Stimulated activated CD4-positive, alpha-beta T cell treated with anti-CD3 and anti-CD28 coated beads, Interleukin-4, amount 100 ng/mL, for 24 hours (primary cell): Measurements from ENCODE around the gene GTPBP6.
"Not testable (repeated sequence)": the region's sequence is repeated elsewhere in the genome, so short reads cannot be mapped to it uniquely, and the experiment has no call there.

Source experiments
- DNase-seq: peaks from one replicate; pipeline ENCODE4 v3.0.0-alpha.2; 2020

GTPBP6 gene

DNA sequence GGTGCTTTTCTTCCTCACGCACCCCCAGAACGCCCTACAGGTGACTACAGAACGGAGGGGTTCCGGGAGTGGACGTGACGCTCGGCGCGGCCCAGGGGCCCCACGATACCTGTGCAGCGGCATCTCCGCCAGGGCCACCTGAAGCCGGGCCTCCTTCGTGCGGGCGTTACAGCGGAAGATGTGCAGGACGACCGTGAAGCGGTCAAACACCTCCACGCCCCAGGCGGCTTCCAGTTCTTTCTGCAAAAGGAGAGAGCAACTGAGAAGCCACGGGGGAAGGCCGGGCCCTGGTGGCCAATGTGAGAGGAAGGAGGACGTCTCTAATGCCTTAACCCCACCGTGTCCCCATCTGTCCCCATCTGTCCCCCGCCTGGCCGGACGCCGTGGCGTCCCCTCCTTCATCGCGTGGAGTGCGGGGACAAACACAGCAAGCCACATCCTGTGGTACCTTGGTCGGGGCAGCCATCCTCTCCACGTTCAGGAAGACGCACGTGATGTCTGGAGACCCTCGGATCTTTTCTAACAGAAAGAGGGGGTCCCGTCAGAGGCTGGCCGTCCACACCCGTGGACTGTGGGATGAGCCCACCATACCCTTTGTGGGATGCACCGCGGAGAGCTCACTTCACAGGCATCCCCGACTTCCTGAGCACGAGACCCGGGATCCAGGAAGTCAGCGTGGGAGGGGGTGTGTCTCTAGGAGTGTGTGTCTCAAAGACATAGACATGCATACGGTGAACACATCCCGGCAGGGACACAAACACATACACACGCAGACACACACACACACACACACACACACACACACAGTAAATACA is 3.6 kb downstream of the GTPBP6 start:
- no peak for DNase-seq

DNA sequence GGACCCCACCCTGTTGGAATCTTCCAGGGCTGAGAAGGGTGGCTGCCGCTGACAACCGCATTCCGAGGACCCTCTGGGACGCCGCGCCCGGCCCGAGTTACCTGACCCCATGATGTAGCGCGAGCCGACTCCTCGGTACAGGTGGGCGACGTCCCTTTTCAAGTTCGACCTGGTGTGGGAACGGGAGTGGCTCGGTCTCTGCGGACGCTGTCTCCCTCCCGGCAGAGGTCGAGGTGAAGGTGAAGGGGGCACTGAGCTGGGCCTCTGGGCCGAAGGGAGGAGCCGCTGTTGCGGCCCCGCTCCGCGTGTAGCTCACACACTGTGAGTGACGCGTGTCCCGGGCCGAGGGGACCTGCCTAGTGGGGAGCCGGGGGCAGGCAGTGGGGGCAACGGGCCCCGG is 4.5 kb downstream of the GTPBP6 start:
- no peak for DNase-seq

DNA sequence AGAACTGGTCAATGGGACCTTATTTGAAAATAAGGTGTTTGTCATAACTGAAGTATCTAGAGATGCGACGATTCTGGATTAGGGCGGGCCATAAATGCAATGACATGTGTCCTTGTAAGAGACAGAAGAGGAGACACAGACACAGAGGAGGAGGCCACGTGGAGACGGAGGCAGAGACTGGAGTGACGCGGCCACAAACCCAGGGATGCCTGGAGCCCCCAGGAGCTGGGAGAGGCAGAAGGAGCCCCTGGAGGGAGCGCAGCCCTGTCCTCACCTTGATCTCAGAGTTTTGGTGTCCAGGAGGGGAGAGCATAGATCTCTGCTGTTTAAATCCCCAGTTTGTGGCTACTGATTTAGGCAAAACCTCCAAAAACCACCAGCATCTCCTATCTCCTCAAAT is 5.0 kb downstream of the GTPBP6 start:
- DNase-seq = no peak

DNA sequence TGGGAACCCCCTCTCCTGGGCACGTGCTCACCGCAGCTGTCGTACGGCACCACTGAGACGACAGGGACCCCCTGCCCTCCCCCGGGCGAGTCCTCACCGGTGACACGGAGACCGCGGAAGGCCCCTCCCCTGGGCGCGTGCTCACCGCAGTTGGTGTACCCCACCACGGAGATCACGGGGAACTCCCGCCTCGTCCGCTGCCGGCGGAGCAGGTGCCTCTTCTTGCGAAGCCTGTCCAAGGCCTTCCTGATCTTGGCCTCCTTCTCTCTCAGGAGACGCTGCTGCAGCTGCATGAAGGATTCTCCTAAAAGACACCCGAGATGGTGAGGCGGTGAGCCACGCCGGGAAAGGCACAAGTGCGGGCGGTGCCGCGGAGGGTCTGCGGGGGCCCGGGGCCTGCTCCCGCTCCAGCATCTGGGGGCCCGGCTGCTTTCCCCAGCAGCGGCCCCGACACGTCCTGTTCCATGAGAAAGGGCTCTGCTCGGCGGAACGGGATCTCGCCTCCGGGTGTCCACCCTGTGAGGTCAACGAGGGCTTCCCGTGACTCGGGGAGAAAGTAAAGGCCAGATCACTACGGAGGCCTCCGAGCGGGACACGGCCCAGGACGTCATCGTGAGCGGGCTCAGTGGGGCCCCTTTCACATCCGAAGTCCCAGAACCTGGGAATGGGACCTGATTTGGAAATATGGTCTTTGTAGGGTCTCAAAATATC is 5.8 kb downstream of the GTPBP6 start:
- no peak for DNase-seq

DNA sequence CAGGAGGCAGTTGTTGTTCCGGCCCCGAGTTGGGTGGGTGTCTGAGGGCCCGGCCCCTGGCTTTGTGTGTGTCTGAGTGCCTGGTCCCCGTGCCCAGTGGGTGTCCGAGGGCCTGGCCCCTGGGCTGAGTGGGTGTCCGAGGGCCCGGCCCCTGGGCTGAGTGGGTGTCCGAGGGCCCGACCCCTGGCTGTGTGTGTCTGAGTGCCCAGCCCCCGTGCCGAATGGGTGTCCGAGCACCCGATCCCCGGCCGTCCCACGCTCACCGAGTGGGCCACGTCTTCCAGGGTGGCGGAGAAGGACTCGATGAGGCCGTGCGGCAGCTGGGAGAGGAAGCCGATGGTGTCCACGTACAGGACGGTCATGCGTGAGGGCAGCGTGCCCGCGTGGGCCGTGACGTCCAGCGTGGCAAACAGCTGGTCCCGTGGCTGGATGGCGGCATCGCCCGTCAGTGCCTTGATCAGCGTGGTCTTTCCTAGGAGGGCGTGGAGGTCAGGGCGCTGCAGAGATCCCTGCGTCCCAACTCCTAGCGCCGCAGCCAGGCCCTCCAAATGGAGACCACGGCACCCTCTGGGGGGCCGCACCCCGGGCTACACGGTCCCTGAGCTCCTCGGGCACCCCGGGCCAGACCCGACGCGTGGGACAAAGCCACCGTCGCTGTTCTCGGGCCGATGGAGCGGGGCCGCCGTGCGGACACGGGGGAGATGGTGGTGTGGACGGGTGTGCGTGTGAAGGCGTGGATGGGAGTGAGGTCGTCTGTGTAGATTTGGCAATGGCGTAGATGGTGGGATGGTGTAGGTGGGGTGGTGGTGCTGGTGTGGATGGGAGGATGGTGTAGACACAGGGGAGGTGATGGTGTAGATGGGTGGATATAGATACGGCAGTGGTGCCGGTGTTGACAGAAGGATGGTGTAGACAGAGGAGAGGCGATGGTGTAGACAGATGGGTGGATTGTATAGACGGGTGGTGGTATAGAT is 7.2 kb downstream of the GTPBP6 start:
- no peak for DNase-seq

DNA sequence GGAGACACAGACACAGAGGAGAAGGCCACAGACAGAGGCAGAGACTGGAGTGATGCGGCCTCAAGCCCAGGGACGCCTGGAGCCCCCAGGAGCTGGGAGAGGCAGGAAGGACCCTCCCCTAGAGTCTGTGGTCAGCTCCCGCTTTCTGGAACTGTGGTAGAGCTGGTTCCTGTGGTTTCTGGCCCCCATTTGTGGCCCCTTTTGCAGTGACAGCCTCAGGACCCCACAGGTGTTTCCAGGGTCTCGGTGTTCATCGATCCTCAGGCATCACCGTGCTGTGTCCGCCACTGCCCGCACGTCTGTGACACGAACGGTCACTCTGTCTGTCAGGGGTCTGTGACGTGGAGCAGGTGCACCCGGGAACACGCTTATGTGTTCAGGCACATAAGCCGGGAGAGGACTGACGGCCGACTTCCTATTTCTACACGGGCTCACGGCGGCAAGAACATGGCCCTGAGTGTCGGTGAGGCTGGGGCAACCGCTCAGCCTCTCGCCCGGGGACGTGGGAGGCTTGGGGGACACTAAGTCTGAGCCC is 7.9 kb downstream of the GTPBP6 start:
- DNase-seq = no peak

DNA sequence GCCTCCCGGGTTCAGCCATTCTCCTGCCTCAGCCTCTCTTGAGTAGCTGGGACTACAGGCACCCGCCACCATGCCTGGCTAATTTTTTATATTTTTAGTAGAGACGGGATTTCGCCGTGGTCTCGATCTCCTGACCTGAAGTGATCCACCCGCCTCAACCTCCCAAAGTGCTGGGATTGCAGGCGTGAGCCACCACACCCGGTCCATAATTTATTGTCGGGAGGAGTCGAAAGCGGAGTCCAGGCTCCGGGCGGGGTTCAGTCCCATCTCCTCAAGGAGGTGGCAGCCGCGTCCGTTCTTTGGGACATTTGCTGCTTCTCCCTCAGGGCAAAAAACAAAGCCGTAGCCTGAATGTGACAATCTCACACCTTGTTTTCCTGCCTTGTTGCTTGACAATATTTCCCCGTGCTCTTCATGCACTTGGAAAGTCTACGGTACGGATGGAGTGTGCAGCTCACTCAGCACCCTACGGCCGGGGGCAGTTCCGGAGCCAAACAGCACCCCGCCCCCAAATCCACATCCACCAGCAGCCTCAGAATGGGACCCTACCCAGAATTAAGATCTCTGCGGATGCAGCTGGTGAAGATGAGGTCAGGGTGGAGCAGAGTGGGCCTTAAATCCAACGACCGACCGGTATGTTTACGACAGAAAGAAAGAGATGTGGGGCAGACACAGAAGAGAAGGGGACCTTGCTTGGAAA is 9.6 kb downstream of the GTPBP6 start:
- DNase-seq = no peak

DNA sequence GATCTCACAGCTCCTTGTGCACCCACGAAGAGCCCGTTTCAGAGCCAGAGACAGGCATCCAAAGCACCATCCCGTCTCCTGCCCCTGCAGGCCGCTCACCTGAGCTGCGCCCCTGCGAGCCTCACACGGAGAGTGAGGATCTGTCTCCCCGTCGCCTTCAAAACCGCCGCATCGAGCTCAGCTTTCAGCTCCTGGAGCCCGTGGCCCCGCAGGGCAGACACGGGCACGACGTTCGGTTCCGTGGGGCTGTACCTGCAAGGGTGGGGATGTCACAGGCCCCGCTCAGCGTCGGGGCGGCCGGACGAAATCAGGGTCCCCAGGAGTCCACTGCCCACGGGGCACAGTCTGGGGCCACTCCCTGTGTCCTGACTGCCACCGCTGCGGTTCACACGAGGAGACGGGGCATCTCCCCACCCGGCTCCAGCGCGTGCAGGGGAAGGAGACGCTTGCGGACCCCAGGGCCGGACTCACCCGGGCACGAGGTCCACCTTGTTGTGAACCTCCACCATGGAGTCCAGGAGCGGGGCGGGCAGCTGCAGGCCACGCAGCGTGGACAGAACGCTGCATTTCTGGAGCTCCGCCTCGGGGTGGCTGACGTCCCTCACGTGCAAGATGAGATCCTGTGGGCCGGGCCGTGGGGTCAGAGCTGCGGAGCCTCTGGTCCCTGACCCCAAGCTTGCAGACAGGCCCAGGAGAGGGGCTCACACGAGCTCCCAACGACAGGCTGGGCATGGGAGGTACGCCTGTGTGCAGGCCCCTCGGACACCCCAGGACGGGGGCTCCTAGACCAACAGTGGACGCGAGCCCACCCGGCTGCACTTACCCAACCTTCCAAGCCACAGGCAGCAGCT is 11.1 kb downstream of the GTPBP6 start:
- no peak for DNase-seq

DNA sequence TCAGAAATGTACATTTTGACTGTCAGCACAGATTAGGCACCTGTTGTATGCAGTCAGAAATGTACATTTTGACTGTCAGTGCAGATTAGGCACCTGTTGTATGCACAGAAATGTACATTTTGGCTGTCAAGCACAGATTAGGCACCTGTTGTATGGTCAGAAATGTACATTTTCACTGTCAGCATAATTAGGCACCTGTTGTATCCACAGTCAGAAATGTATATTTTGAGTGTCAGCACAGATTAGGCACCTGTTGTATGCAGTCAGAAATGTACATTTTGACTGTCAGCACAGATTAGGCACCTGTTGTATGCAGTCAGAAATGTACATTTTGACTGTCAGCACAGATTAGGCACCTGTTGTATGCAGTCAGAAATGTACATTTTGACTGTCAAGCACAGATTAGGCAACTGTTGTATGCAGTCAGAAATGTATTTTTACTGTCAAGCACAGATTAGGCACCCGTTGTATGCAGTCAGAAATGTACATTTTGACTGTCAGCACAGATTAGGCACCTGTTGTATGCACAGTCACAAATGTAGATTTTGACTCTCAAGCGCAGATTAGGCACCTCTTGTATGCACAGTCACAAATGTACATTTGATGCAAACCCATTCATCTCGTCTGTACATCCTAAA is 11.9 kb downstream of the GTPBP6 start:
- DNase-seq = not testable (repeated sequence)

DNA sequence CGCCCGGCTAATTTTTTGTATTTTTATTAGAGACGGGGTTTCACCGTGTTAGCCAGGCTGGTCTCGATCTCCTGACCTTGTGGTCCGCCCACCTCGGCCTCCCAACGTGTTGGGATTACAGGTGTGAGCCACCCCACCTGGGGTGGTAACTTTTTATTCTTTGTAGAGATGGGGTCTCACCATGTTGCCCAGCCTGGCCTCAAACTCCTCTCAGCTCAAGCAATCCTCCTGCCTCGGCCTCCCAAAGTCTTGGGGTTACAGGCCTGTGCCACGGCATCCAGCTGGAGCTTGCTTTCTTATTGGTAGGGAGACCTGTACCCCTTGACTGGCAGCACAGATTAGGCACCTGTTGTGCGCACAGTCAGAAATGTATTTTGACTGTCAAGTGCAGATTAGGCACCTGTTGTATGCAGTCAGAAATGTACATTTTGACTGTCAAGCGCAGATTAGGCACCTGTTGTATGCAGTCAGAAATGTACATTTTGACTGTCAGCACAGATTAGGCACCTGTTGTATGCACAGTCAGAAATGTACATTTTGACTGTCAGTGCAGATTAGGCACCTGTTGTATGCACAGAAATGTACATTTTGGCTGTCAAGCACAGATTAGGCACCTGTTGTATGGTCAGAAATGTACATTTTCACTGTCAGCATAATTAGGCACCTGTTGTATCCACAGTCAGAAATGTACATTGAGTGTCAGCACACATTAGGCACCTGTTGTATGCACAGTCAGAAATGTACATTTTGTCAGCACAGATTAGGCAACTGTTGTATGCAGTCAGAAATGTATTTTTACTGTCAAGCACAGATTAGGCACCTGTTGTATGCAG is 12.6 kb downstream of the GTPBP6 start:
- DNase-seq = not testable (repeated sequence)

DNA sequence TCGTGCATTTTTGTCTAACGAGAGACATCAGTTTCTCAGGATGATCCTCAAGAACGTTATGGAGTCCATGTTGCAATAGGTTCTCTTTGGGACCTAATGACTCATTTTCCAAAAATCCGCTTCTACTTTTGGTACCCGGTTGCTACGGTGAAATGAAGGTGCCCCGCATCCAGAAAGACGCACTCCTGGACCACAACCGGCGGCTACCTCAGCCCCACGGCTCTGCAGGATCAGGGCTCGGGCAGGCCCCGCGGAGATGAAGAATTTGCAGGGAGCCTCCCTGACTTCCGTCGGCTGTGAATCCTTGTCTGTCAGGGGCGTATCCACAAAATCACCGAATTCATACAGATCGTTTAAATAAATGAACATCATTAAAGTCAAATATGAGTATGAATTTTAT is 15.6 kb downstream of the GTPBP6 start:
- DNase-seq = no peak

DNA sequence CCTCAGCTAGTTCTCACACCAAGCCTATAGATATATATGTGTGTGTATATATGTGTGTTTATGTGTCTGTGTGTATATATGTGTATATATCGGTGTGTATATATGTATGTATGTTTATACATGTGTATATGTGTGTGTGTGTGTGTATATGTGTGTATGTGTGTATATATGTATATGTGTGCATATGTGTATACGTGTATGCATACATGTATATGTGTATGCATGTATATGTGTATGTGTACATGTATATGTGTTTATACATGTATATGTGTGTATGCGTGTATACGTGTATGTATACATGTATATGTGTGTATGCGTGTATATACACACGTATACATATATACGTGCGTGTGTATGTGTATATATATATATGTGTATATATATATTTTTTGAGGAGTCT is 18.3 kb downstream of the GTPBP6 start:
- no peak for DNase-seq

DNA sequence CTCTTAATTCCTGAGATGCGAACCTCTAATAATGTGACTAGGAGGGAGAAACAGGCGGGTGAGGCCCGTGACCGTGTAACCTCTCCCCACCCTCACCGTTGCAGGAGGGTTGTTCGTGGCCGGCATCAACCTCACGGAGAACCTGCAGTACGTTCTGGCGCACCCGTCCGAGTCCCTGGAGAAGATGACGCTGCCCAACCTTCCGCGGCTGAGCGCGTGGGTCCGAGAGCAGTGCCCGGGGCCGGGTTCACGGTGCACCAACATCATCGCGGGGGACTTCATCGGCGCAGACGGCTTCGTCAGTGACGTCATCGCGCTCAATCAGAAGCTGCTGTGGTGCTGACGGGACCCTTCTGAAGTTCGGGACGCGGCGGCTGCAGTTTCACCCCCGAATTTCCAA is 19.6 kb downstream of the GTPBP6 start:
- DNase-seq = no peak

DNA sequence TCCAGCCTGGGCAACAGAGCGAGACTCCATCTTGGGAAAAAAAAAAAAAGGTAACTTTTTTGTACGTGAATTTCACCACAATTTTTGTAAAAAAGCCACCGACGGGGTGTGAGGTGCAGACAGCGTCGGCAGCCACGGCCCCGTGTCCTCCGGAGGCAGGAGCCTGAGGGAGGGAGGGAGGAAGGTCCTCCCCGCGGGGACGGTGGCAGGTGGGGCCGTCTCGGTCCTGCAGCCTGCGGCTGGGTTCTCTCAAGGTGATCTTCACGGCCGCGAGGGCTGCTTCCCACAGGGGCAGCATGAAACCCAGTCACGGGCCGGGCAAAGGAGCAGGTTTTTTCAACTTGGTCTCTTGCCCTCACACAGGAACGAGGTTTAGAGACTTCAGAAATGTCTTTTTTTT is 23.5 kb downstream of the GTPBP6 start:
- DNase-seq = no peak

DNA sequence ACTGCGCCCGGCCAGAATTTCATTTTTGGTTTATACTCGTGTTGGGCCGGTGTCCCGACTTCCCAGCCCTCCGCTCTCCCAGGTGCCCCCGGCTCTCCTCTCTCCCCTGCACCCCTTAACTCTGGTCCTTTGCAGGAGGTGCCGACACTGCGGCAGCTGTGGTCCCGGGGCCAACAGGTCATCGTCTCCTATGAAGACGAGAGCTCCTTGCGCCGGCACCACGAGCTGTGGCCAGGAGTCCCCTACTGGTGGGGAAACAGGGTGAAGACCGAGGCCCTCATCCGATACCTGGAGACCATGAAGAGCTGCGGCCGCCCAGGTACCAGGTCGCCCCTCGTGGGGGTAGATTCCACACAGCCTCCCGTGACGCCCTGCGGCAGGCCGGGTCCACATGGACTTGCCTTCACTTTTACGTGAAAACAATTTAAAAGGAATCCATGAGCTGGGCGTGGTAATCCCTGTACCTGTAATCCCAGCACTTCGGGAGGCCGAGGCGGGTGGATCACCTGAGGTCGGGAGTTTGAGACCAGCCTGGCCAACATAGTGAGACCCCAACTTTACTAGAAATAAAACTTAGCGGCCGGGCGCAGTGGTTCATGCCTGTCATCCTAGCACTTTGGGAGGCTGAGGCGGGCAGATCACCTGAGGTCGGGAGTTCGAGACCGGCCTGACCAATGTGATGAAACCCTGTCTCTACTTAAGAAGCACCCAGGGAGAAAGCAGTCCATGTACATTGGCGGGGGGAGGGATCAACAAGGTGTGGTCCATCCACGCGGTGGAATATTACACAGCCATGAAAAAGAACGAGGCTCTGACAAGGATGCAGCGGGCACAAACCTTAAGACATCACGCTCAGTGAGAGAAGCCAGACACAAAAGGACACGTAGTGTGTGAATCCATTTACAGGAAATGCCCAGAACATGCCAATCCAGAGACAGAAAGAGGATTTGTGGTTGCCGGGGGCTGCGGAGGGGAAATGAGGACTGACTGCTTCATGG is 25.4 kb downstream of the GTPBP6 start:
- no peak for DNase-seq

DNA sequence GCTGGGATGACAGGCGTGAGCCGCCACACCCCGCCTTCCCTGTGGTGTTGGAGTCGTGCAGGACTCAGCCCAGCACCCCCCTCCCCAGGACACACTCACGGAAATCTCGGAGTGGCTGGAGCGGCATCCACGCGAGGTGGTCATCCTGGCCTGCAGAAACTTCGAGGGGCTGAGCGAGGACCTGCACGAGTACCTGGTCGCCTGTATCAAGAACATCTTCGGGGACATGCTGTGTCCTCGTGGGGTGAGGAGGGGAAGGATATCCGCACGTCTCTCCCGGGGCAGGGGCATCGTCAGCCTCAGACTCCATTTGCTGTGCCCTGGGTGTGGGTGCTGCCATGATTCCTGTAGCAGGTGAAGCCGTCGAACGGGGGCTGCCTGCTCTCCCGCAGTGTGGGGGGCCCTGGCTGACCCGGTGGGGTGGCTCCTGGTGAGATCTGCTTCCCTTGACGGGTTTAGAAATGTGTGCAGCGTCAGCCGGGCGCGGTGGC is 27.1 kb downstream of the GTPBP6 start:
- no peak for DNase-seq

DNA sequence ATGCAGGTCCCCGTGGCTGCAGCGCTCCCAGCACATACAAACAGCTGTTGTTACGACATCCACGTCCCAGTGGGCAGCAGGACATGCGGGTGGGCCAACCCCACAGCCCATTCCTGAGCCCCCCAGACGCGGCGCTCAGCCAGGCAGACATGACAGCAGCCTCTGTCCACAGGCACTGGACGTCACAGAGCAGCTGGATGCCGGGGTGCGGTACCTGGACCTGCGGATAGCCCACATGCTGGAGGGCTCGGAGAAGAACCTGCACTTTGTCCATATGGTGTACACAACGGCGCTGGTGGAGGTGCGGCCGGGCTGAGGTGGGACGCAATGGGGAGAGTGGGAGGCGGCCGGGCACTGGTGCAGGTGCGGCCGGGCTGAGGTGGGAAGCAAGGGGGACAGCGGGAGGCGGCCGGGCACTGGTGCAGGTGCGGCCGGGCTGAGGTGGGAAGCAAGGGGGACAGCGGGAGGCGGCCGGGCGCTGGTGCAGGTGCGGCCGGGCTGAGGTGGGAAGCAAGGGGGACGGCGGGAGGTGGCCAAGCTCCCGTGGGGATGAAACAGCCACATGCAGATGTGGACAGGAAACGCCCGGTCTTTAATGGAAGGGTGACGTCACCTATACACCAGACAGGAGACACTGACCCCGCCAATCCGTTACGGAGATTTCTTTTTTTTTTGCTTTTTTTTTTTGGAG is 28.0 kb downstream of the GTPBP6 start:
- DNase-seq = no peak

DNA sequence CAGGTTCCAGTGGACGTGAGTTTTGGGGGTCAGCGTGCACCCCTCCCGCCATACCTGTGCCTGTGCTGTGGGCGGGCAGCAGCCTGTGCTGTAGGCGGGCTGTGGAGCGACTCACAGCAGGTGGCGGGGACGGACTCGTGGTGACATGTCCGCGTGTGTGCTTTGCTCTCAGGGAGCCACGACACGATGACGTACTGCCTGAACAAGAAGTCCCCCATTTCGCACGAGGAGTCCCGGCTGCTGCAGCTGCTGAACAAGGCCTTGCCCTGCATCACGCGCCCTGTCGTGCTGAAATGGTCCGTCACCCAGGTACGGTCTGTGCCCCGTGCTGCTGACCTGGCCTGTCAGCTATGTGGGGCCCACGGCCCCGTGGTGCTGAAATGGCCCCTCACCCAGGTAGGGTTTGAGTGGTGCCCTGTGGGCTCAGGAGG is 30.0 kb downstream of the GTPBP6 start:
- no peak for DNase-seq
